ENCODE results near the gene ELAVL1. TPM values are rescaled to one million over a fixed set of nuclear protein-coding genes. Genes with fewer than 3 reads are reported as not detected.

The ELAVL1 gene
- total and polyA plus RNA-seq, 9 of the 15 experiments (the other 6 are each of a cell fraction or from before 2014, with no cell fraction given): 4.3 to 172 (median 69.2) TPM

DNA sequence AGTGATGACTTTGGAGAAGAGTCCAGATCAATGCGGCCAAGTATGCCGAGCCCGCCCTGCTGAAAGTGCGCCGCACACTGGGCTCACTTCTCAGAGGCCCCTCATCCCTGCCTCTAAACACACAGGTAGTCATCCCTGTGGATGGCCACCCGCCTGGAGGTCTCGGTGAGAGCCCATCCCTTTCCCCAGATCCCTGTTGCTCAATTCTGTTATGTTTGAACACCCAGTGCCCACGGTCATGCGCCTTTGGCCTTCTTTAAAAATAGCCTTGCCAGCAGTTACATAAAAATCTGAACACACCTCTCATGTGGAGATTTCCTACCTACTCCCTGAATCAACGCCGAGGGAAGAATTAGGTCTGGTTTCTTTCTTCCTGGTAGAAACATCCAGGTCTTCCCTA lies 11.9 kb downstream of the ELAVL1 start:
- 88% methylated on average over 11 of the region's 11 CpGs for WGBS (ENCODE audit: insufficient coverage, low coverage, missing lambda C conversion rate)
- in situ Hi-C loops (cut with MboI): no loop called here
- no peak for TF ChIP-seq RBM39 (optimal IDR thresholded peaks at IDR 0.05; ENCODE audit: low read depth, low read length)
- TF ChIP-seq SMARCA4 (IDR thresholded peaks at IDR 0.05): no peak
- no peak for TF ChIP-seq HDAC8 (tag; IDR thresholded peaks at IDR 0.05)
- TF ChIP-seq E2F3 (CRISPR knock-in tag; IDR thresholded peaks at IDR 0.05): no peak
- TF ChIP-seq ZFPM2 (CRISPR knock-in tag; IDR thresholded peaks at IDR 0.05): no peak
- no peak for TF ChIP-seq ZNF274 (IDR thresholded peaks at IDR 0.05; ENCODE audit: borderline replicate concordance, low read depth, low read length)
- TF ChIP-seq TFAM (CRISPR knock-in tag; conservative IDR thresholded peaks at IDR 0.05): no peak
- TF ChIP-seq CBFA2T2 (conservative IDR thresholded peaks at IDR 0.05): no peak
- TF ChIP-seq ZKSCAN1 (IDR thresholded peaks at IDR 0.05; ENCODE audit: low read depth, low read length): no peak
- TF ChIP-seq RFX1 (IDR thresholded peaks at IDR 0.05): no peak
- TF ChIP-seq TRIM24 (IDR thresholded peaks at IDR 0.05): no peak
- TF ChIP-seq, protein P1, sequence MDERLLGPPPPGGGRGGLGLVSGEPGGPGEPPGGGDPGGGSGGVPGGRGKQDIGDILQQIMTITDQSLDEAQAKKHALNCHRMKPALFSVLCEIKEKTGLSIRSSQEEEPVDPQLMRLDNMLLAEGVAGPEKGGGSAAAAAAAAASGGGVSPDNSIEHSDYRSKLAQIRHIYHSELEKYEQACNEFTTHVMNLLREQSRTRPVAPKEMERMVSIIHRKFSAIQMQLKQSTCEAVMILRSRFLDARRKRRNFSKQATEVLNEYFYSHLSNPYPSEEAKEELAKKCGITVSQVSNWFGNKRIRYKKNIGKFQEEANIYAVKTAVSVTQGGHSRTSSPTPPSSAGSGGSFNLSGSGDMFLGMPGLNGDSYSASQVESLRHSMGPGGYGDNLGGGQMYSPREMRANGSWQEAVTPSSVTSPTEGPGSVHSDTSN (CRISPR knock-in tag; IDR thresholded peaks at IDR 0.05; ENCODE audit: low read depth): no peak
- TF ChIP-seq, protein P1 (tag; conservative IDR thresholded peaks at IDR 0.05; ENCODE audit: low read depth): no peak
- no peak for TF ChIP-seq SMAD3 (CRISPR knock-in tag; conservative IDR thresholded peaks at IDR 0.05)
- ChIA-PET POLR2A (interaction anchor here (0.6 to 0.7 kb wide), 2 partner anchors 397 to 649 kb away, joined by 3 to 5 read pairs; partner anchors contain the start of gene RAB11B), CTCF (ENCODE audit: low intra/inter-chr PET ratio) (no interaction called here)
- no peak for DNase-seq (ENCODE audit: extremely low read depth in 1 of 4, low spot score in 3 of 4)
- 0 out of 4 replicates have a peak overlapping the region, but pooled peaks of 1 of the 2 experiments have one; percentile 17 for H3K9ac ChIP-seq (ENCODE audit: insufficient read depth in 1 of 2, low read depth in 2 of 2, low read length in 2 of 2)
- H3K4me1 ChIP-seq (replicated peaks in 1 of 2; ENCODE audit: control insufficient read depth in 2 of 2, insufficient read depth in 2 of 2, low read length in 2 of 2): peaks cover 0 to 19% of the 10 kb centered on the region in 2 experiments; a peak in 4 of 5 replicates
- intact Hi-C loops (cut with micrococcal nuclease): no loop called here
- H3K9me1 ChIP-seq (ENCODE audit: control insufficient read depth, insufficient read depth, low read length): peaks cover 8% of the 10 kb centered on the region
- H3K4me2 ChIP-seq (ENCODE audit: insufficient read depth, low read length): no peak overlapping the region
- H3K79me2 ChIP-seq (ENCODE audit: control insufficient read depth, insufficient read depth, low read length): peaks cover 84% of the 10 kb centered on the region
- H3K9me3 ChIP-seq (replicated peaks; ENCODE audit: control insufficient read depth, insufficient read depth, low read depth, low read length): no peaks in the 10 kb centered on the region
- H3K36me3 ChIP-seq (ENCODE audit: control insufficient read depth, insufficient read depth, low read length): peaks cover 65% of the 10 kb centered on the region; the same call in 2 of the 3 replicates
- no peak overlapping the region for H3K4me3 ChIP-seq
- H2AFZ ChIP-seq (ENCODE audit: low read depth, low read length): no peak overlapping the region
- BruUV-seq (replicated peaks): no TSS peak
- no peak for FAIRE-seq
- peaks cover 29% of the 10 kb centered on the region for H4K20me1 ChIP-seq (replicated peaks; ENCODE audit: control insufficient read depth, insufficient read depth, low read length)
- no peaks in the 10 kb centered on the region for H3K27me3 ChIP-seq (ENCODE audit: control insufficient read depth in 2 of 2, insufficient read depth in 2 of 2, low read length in 2 of 2)
- H3K27ac ChIP-seq (ENCODE audit: extremely low read depth, low read depth, low read length): no peak overlapping the region
- ATAC-seq: no peak
